ENCODE results near the gene GALNT17.

- TF ChIP-seq CTCF (IDR thresholded peaks at IDR 0.05) (no peak), POLR2A (IDR thresholded peaks at IDR 0.05; ENCODE audit: low read depth) (no peak), POLR2AphosphoS5 (IDR thresholded peaks at IDR 0.05) (no peak), EP300 (IDR thresholded peaks at IDR 0.05) (no peak)
Observed at GRCh38 chr7:71221049-71221448, 89.1 kb downstream of the GALNT17 start.

Data from esophagus muscularis mucosa (tissue), 4 donors.